Measurements from ENCODE around the gene RALGAPA2.

DNA sequence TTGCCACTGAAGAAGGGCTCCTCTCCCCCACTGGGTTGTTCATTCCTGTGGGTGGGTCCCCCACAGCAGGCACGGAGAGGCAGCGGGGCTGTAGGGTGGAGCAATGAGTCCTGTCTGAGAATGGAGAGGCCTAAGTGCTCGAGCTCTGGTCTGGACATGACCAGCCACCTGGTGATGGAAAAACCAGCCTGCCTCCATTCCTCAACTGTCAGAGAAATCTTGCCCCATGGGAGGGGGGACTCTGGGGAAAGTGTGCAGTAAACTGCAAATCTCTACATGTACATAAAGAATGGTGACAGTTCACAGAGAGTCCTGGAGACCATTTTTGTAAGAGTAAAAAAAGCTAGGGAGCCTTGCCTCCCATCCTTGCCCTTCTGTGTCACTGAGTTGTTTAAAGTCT, 310.5 kb downstream of the RALGAPA2 start:
- TF ChIP-seq CTCF (IDR thresholded peaks at IDR 0.05): no peak
- no peak for TF ChIP-seq POLR2A (IDR thresholded peaks at IDR 0.05)
